GM21737 (cell line): ENCODE results near the gene ANGPTL8.

Experiments
- ATAC-seq: cut with Tn5 transposase; IDR thresholded peaks from one replicate; pipeline ENCODE4 v1.9.1; 2021; ENCODE audit warnings: mild to moderate bottlenecking, moderate library complexity; ENCODE audit not compliant: unreplicated experiment

The ANGPTL8 gene

DNA sequence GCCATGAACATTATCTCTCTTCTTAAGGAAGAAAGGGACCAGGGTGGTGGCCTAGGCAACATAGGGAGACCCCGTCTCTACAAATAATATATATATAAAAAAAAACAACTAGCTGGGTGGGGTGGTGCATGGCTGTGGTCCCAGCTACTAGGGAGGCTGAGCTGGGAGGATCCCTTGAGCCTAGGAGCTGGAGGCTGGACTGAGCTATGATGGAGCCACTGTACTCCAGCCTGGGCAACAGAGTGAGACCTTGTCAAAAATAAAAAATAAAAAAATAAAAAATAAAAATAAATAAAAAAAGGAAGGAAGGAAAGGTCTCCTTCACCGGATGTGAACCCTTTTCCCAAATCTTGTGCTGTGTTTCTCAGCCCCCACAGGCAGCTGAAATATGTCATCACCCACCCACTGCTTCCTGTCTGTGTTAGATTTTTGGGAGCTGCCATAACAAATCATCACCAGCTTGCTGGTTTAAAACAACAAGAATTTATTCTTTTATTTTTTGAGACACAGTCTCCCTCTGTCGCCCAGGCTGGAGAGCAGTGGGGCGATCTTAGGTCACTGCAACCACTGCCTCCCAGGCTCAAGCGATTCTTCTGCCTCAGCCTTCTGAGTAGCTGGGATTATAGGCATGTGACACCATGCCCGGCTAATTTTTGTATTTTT, 47.0 kb downstream of the ANGPTL8 start:
- ATAC-seq, result no peak

DNA sequence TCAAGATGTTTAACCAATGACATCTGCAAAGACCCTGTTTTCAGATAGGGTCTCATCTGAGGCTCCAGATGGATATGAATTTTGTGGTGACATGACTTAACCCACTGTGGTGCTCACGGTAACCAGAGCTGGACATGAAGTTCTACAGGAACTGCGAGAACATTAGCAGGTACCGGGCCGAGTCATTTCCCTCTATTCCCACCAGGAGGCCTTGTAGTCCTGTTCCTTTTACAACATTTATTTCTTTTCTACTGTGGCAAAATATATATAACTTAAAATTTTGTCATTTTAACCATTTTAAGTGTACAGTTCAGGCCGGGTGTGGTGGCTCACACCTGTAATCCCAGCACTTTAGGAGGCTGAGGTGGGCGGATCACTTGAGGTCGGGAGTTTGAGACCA, 48.9 kb downstream of the ANGPTL8 start:
- ATAC-seq, result no peak

DNA sequence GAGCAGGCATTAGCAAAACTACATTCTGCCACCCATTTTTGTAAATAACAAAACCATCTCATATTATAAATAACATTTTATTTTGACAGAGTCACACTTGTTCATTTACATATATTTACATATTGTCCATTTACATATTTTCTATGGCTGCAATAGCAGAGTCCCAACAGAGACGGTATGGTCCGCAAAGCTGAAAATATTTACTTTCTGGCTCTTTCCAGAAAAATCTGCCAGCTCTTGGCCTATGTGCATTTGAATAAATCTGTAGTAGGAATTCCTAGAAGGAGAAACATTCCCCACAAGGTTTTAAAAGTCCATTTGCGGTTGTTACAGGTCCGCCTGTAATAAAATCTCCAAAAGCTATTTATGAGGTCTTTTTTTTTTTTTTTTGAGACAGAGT, 50.8 kb downstream of the ANGPTL8 start:
- no peak for ATAC-seq

DNA sequence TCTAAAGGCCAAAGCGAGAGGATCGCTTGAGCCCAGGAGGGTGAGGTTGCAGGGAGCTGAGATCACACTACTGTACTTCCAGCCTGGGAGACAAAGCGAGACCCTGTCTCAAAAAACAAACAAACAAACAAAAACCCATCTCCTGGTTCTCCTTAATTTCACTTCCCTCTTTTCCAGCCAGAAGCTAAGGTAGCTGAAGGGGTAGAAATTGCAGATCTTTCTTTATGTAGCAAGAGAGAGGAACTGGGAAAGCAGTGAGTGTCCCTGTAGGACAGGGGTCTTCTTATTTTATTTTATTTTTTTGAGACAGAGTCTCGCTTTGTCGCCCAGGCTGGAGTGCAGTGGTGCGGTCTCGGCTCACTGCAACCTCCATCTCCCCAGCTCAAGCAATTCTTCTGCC, 52.0 kb downstream of the ANGPTL8 start:
- ATAC-seq, result no peak
